ENCODE measurements around the gene NUBP2. TPM values are rescaled to one million over a fixed set of nuclear protein-coding genes. Genes with fewer than 3 reads are reported as not detected.

NUBP2 gene
- total RNA-seq, 1 donor from 2014 or later = 66.6 TPM

GRCh38 chr16:1746693-1747195 lies 36.0 kb upstream of the NUBP2 start:
- no peak overlapping the region for H3K4me3 Mint-ChIP-seq
- H3K4me1 Mint-ChIP-seq (ENCODE audit: unreplicated experiment) = no peaks in the 10 kb centered on the region
- no peaks in the 10 kb centered on the region for H3K36me3 Mint-ChIP-seq
- no peak for TF ChIP-seq CTCF (conservative IDR thresholded peaks at IDR 0.05)
- no peaks in the 10 kb centered on the region for H3K27me3 Mint-ChIP-seq
- no peak for DNase-seq (ENCODE audit: extremely low spot score, unreplicated experiment)
- no peaks in the 10 kb centered on the region for H3K9me3 Mint-ChIP-seq
- H3K27ac Mint-ChIP-seq = no peak overlapping the region

GRCh38 chr16:1747934-1748333 lies 34.8 kb upstream of the NUBP2 start:
- no peak for TF ChIP-seq CTCF (conservative IDR thresholded peaks at IDR 0.05)
- Mint-ChIP-seq H3K9me3 (no peaks in the 10 kb centered on the region), H3K27ac (no peak overlapping the region), H3K4me3 (no peak overlapping the region), H3K27me3 (no peaks in the 10 kb centered on the region), H3K4me1 (ENCODE audit: unreplicated experiment) (no peaks in the 10 kb centered on the region), H3K36me3 (no peaks in the 10 kb centered on the region)
- DNase-seq (ENCODE audit: extremely low spot score, unreplicated experiment) = no peak

GRCh38 chr16:1749152-1750117 lies 33.3 kb upstream of the NUBP2 start:
- no peaks in the 10 kb centered on the region for H3K36me3 Mint-ChIP-seq
- no peaks in the 10 kb centered on the region for H3K4me1 Mint-ChIP-seq (ENCODE audit: unreplicated experiment)
- no peak overlapping the region for H3K27ac Mint-ChIP-seq
- TF ChIP-seq CTCF (conservative IDR thresholded peaks at IDR 0.05) = no peak
- no peaks in the 10 kb centered on the region for H3K27me3 Mint-ChIP-seq
- no peak overlapping the region for H3K4me3 Mint-ChIP-seq
- DNase-seq (ENCODE audit: extremely low spot score, unreplicated experiment) = no peak
- H3K9me3 Mint-ChIP-seq = no peaks in the 10 kb centered on the region

GRCh38 chr16:1751946-1752345 lies 30.8 kb upstream of the NUBP2 start:
- Mint-ChIP-seq H3K36me3 (no peaks in the 10 kb centered on the region), H3K9me3 (no peaks in the 10 kb centered on the region), H3K27ac (no peak overlapping the region)

GRCh38 chr16:1752853-1753252 lies 29.9 kb upstream of the NUBP2 start:
- H3K27me3 Mint-ChIP-seq = no peaks in the 10 kb centered on the region
- no peak for DNase-seq (ENCODE audit: extremely low spot score, unreplicated experiment)

More at GRCh38 chr16:1751946-1752345, 30.8 kb upstream of the NUBP2 start:
- TF ChIP-seq CTCF (conservative IDR thresholded peaks at IDR 0.05) = no peak
- DNase-seq (ENCODE audit: extremely low spot score, unreplicated experiment) = no peak
- Mint-ChIP-seq H3K4me3 (no peak overlapping the region), H3K4me1 (ENCODE audit: unreplicated experiment) (no peaks in the 10 kb centered on the region), H3K27me3 (no peaks in the 10 kb centered on the region)

More at GRCh38 chr16:1752853-1753252, 29.9 kb upstream of the NUBP2 start:
- TF ChIP-seq CTCF (conservative IDR thresholded peaks at IDR 0.05) = no peak
- no peaks in the 10 kb centered on the region for H3K36me3 Mint-ChIP-seq
- H3K4me1 Mint-ChIP-seq (ENCODE audit: unreplicated experiment) = no peaks in the 10 kb centered on the region
- no peak overlapping the region for H3K4me3 Mint-ChIP-seq
- H3K9me3 Mint-ChIP-seq = no peaks in the 10 kb centered on the region
- no peak overlapping the region for H3K27ac Mint-ChIP-seq
